ENCODE results near the gene KRTAP19-1. TPM values are rescaled to one million over a fixed set of nuclear protein-coding genes. Genes with fewer than 3 reads are reported as not detected.

Gene KRTAP19-1
- total RNA-seq, 1 experiment from 2014 or later, result not detected

DNA sequence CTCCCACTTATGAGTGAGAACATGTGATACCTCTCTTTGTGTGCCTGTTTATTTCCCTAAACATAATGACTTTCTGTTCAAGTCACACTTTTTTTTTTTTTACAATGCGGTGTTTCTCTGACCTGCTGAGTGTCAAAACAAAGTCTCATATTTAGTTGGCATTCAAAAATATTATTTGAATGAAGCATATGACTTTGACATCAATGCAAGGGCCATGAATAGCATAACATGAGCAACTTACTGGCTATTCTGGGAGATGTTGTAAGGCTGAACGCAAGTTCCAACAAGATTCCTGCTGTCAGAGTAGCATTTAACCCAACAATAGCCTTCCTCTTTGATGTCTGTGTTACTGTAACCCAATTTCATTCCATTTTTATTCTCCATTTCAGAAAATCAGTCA, 2.0 kb upstream of the KRTAP19-1 start:
- H3K79me2 ChIP-seq (ENCODE audit: insufficient read depth, low read length), result no peaks in the 10 kb centered on the region
- no peaks in the 10 kb centered on the region for H3K4me1 ChIP-seq (ENCODE audit: insufficient read depth, low read length)
- no peak overlapping the region for H3K23ac ChIP-seq (ENCODE audit: insufficient read length, low read depth, low read length)
- WGBS (ENCODE audit: extremely low coverage, insufficient read length, low lambda C conversion rate), result no CpG with 5 or more reads among the region's 2 CpGs
- no peaks in the 10 kb centered on the region for H3K23me2 ChIP-seq (ENCODE audit: insufficient read length, low read depth, low read length, poor library complexity, severe bottlenecking)
- no peak overlapping the region for H4K8ac ChIP-seq (replicated peaks; ENCODE audit: insufficient read length, low read depth, low read length)
- H2BK15ac ChIP-seq (ENCODE audit: low read depth, low read length), result no peak overlapping the region
- H3K27me3 Mint-ChIP-seq (ENCODE audit: low read depth), result no peaks in the 10 kb centered on the region
- H2BK12ac ChIP-seq (ENCODE audit: insufficient read length, low read depth, low read length), result no peak overlapping the region
- no peak for DNase-seq
- H2BK5ac ChIP-seq (ENCODE audit: insufficient read length, low read length), result no peak overlapping the region
- no peak overlapping the region for H4K5ac ChIP-seq (ENCODE audit: insufficient read length, low read depth, low read length)
- no peak overlapping the region for H3K18ac ChIP-seq (ENCODE audit: insufficient read length, low read depth, low read length)
- no peak overlapping the region for H3K9ac ChIP-seq (ENCODE audit: extremely low read depth, insufficient read length, low read length)
- H3K27me3 ChIP-seq (ENCODE audit: insufficient read depth, low read length), result no peaks in the 10 kb centered on the region
- no peak overlapping the region for H3K4ac ChIP-seq (ENCODE audit: low read depth, low read length)
- H3T11ph ChIP-seq (ENCODE audit: low read length), result no peak overlapping the region
- TF ChIP-seq, protein P1, sequence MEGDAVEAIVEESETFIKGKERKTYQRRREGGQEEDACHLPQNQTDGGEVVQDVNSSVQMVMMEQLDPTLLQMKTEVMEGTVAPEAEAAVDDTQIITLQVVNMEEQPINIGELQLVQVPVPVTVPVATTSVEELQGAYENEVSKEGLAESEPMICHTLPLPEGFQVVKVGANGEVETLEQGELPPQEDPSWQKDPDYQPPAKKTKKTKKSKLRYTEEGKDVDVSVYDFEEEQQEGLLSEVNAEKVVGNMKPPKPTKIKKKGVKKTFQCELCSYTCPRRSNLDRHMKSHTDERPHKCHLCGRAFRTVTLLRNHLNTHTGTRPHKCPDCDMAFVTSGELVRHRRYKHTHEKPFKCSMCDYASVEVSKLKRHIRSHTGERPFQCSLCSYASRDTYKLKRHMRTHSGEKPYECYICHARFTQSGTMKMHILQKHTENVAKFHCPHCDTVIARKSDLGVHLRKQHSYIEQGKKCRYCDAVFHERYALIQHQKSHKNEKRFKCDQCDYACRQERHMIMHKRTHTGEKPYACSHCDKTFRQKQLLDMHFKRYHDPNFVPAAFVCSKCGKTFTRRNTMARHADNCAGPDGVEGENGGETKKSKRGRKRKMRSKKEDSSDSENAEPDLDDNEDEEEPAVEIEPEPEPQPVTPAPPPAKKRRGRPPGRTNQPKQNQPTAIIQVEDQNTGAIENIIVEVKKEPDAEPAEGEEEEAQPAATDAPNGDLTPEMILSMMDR (conservative IDR thresholded peaks at IDR 0.05), result no peak
- H4K91ac ChIP-seq (ENCODE audit: insufficient read length, low read depth, low read length), result no peak overlapping the region
- H3K79me1 ChIP-seq (ENCODE audit: insufficient read depth, low read depth, low read length, poor library complexity, severe bottlenecking), result no peaks in the 10 kb centered on the region
- H3K56ac ChIP-seq (ENCODE audit: insufficient read length, low read depth, low read length), result no peak overlapping the region
- no peaks in the 10 kb centered on the region for H3K4me1 Mint-ChIP-seq
- H3K4me3 Mint-ChIP-seq, result no peak overlapping the region
- H3K9me3 Mint-ChIP-seq, result peaks cover 20 to 21% of the 10 kb centered on the region in 2 experiments
- no peak overlapping the region for H3K27ac Mint-ChIP-seq
- H2BK20ac ChIP-seq (ENCODE audit: low read depth, low read length, poor library complexity, severe bottlenecking), result no peak overlapping the region
- no peak overlapping the region for H3K14ac ChIP-seq (ENCODE audit: insufficient read depth, low read length)
- no peaks in the 10 kb centered on the region for H4K20me1 ChIP-seq (ENCODE audit: control insufficient read depth, insufficient read depth, insufficient read length)
- no peak overlapping the region for H3K4me2 ChIP-seq (ENCODE audit: insufficient read depth, insufficient read length, low read length)
- peaks cover 8 to 18% (median 17%) of the 10 kb centered on the region in 3 experiments; a peak in 6 of 7 replicates for H3K36me3 Mint-ChIP-seq (ENCODE audit: insufficient read depth in 1 of 3, low read depth in 3 of 3)
- H3K27ac ChIP-seq (ENCODE audit: insufficient read length, low read depth, low read length), result no peak overlapping the region
- no peak overlapping the region for H2AK5ac ChIP-seq (ENCODE audit: insufficient read length, low read length)
- H2BK120ac ChIP-seq (ENCODE audit: low read depth, low read length, poor library complexity, severe bottlenecking), result no peak overlapping the region
- peaks cover 18% of the 10 kb centered on the region for H3K9me3 ChIP-seq (ENCODE audit: control insufficient read depth, low read depth, low read length)
- no peak overlapping the region for H2AFZ ChIP-seq (ENCODE audit: low read length)

Measured in H9 (cell line).